Glomerular visceral epithelial cell (primary cell): ENCODE measurements around the gene TPRN.

Source experiments
- DNase-seq: peaks from one replicate; pipeline ENCODE4 v3.0.0-alpha.2; 2016; ENCODE audit errors: extremely low spot score

The TPRN gene

DNA sequence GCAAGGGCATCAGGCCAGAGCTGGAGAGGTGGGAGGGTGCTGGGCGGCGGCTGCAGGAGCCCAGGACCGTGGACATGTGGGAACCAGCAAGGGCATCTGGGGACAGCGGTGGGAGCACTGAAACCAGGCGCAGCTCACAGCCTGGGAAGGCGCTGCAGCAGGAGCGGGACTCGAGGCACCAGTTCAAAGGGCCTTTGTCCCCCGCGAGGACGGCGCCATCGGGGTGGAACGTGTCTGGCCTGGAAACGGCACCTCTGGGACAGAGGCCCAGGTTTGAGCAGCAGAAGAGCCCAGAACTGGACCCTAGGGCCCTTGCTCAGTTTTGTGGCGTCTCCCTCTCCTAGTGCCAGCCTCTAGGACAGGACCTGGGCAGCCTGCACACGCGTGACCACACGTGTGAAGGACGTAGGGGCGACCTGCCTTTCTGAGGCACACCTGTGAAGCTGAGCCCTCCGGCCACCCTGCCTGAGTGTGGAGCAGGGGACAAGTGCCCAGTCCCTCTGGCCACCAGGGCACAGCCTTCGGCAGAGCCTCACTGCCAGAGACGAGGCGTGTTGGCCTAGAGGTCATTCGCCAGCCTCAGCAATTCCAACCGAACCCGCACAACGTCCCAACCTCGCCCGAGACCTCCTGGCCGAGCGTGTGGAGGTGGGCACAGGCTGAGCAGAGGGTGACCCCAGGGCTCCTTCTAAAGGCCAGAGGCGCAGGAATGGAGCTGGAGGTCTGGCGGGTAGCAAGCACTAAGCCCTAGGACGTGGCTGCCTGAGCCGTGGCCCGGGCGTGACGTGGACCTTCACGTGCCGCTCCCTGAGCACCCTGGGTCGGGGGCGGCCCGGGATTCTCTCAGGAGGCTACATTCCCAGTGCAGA is 26.5 kb downstream of the TPRN start:
- DNase-seq = no peak

DNA sequence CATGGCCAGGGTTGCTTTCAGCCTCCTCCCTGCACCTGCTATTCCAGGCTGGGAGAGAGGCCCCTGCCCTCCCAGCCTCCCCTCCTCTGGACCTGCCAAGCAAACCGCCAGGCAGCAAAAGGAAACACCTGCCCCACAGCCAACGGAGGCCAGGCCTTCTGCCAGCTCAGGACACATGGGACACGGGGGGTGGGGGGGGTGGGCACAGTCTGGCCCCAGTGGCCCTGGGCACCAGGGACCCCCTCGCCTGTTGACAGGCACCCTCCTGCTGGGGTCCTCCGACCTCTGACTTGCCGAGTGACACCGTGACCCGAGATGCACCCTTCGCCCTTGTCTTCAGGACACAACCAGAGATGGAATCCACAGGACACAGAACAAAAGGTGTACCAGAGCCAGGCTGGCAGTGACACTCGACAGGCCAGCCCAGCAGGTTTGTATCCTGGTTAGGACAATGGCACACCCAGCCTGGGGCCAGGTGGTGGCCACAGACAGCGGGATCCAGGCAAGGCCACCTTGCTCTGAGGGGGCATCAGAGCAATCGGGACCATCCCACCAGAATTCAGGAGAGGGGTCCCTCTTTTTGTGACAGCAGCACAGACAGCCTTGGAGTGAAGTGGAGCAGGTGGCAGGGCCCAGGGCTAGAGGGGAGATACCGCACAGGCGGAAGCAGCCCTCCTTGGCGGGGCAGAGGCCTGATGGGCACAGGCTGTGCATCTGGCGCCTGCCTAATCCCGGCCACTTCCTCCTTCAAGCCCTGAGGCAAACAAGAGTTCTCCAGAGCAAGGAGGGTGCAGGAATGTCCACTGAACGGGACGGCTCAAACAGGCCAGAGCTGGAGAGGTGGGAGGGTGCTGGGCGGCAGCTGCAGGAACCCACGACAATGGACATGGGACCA is 27.4 kb downstream of the TPRN start:
- DNase-seq = no peak

DNA sequence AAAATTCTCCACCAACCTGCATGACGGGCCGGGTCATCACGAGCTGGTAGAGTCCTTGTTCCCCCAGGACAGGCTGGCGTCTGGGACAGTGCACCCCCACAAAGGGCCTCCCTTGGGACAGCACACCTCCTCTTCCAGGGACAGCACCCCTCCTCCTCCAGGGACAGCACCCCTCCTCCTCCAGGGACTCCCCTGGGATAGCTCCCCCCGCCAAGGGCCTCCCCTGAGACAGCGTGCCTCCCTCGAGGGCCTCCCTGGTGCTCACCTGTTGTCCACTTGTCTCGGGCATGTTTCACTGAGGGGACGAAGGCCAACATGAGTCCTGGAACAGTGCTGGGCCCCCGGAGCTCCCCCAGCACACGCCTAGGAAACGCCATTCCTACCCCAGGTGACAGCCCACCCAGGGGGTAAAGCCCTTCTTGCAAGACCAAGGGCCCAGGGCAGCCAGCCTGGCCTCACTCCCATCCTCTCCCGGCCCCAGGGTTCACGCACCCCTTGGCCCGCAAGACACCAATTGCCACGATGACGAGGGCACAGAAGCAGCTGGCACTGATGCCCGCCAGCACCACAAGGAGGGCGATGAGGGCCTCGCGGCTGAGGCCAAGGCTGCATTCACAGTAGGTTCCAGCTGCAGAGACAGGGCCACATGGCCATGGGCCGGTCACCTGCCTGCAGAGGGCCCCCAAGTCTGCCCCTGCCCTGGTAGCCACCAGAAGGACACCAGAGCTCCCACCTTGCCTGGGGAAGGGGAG is 29.2 kb downstream of the TPRN start:
- no peak for DNase-seq

DNA sequence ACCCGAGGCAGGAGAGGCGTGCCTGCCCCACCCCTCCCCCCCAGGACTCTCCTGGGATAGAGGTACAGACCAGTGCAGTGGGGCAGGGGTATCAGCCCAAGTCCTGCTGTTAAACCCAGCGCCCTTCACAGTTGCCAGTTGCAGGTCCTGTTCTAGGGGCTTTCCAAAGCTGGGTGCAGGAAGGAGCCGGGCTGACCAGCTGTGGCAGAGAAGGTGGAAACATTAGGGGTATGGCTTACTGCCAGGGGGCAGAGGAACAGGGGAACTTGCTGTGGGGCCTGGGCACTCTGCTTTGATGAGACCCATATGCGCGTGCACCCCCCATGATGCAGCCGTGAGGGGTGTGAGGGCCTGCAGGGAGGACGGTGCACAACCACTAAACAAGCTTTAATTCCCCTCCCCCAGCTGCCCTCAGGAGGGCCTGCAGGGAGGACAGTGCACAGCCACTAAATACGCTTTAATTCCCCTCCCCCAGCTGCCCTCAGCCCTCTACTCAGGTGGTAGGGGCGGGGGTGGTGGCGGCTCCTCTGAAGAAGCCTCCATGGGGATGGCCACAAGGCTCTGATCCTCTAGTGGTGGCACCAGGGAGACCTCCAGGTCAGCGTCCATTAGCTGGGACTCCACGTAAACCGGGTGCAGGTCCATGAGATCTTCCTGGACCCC is 29.9 kb downstream of the TPRN start:
- DNase-seq = no peak

DNA sequence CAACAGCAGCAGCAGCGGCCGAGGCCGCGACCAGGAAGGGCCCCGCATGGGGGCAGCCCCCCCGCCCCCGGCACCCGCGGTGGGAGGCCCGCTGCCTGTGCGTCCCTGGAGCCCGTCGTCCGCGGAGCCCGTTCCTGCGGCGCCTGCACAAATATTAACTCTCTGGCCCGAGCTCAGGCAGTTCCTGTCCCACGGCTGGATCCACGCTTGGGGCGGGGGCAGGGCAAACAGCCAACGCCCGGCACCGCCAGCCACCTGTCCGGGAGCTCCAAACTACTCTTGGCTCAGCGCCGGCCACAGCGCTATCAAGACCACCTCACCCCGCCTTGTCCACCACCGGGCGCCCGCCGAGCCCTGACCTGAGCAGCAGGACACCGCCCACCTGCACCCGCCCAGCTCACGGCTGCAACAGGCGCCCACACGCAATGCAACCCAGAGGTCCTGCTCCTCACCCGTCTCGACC is 30.6 kb downstream of the TPRN start, which contains the start of gene LRRC26:
TSS of gene LRRC26 (minus strand) at position 156 of the 463 bp plus-strand sequence. CDS start at position 48, 108 bp downstream.
- no peak for DNase-seq

DNA sequence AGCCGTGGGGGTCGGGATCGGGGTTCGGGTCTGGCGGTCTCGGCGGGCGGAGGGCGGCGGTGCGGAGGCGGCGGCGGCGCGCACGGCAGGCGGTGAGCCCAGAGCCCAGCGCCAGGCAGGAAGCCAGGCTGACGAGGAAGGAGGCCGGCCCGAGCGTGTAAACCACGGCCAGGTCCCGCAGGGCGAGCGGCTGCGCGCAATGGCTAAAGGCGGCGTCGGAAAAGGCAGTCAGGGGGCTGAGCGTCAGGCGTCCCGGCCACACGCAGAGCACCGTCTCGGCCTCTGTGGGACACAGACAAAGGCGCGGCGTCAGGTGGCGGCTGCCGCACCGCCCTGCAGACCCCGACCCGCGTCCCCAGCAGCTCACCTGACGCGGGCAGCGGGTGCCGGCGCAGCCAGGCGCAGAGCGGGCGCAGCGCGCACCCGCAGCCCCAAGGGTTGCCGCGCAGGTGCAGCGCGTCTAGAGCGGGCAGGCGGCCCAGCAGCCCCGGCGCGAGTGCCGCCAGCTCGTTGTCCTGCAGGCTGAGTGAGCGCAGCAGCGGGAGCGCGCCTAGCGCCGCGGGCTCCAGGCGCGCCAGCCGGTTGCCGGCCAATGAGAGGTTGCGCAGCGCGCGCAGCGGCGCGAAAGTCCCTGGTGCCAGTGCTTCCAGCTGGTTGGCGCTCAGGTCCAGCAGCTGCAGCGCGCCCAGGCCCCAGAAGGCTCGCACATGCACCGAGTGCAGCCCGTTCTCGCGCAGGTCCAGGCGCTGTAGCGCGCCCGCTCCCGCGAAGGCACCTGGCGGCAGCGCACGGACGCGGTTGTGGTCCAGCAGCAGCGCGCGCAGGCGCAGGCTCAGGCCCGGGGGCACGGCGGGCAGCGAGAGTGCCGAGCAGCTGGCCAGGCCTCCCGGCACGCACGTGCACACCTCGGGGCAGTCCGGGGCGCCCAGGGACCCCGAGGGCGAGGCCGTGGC is 31.4 kb downstream of the TPRN start:
- DNase-seq = peak; percentile 45

DNA sequence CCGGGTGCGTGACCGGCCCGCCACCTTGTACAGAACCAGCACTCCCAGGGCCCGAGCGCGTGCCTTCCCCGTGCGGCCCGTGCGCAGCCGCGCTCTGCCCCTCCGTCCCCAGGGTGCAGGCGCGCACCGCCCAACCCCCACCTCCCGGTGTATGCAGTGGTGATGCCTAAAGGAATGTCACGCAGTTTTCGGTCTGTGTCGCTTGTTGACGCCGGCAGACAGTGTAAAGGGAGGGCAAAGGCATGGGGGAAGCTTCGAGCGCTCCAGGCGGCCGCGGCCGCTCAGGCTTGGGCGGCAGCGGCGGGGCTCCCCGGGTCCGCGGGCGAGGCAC is 32.0 kb downstream of the TPRN start:
- no peak for DNase-seq

DNA sequence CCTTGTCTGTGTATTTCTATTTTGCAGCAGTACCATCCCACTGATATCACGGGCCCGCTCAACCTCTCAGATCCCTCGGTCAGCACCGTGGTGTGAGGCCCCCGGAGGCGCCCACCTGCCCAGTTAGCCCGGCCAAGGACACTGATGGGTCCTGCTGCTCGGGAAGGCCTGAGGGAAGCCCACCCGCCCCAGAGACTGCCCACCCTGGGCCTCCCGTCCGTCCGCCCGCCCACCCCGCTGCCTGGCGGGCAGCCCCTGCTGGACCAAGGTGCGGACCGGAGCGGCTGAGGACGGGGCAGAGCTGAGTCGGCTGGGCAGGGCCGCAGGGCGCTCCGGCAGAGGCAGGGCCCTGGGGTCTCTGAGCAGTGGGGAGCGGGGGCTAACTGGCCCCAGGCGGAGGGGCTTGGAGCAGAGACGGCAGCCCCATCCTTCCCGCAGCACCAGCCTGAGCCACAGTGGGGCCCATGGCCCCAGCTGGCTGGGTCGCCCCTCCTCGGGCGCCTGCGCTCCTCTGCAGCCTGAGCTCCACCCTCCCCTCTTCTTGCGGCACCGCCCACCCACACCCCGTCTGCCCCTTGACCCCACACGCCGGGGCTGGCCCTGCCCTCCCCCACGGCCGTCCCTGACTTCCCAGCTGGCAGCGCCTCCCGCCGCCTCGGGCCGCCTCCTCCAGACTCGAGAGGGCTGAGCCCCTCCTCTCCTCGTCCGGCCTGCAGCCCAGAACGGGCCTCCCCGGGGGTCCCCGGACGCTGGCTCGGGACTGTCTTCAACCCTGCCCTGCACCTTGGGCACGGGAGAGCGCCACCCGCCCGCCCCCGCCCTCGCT is 32.6 kb downstream of the TPRN start:
- no peak for DNase-seq

DNA sequence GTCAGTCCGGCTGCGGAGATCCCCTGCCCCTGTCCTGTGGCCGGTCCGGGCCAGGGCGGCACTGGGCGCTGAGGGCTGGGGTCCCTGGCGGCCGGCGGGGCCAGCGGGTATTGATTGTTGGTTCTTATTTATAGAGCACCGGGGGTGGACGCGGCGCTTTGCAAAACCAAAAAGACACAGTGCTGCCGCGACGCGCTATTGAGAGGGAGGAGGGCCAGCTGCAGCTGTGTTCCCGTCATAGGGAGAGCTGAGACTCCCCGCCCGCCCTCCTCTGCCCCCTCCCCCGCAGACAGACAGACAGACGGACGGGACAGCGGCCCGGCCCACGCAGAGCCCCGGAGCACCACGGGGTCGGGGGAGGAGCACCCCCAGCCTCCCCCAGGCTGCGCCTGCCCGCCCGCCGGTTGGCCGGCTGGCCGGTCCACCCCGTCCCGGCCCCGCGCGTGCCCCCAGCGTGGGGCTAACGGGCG is 33.2 kb downstream of the TPRN start:
- no peak for DNase-seq

DNA sequence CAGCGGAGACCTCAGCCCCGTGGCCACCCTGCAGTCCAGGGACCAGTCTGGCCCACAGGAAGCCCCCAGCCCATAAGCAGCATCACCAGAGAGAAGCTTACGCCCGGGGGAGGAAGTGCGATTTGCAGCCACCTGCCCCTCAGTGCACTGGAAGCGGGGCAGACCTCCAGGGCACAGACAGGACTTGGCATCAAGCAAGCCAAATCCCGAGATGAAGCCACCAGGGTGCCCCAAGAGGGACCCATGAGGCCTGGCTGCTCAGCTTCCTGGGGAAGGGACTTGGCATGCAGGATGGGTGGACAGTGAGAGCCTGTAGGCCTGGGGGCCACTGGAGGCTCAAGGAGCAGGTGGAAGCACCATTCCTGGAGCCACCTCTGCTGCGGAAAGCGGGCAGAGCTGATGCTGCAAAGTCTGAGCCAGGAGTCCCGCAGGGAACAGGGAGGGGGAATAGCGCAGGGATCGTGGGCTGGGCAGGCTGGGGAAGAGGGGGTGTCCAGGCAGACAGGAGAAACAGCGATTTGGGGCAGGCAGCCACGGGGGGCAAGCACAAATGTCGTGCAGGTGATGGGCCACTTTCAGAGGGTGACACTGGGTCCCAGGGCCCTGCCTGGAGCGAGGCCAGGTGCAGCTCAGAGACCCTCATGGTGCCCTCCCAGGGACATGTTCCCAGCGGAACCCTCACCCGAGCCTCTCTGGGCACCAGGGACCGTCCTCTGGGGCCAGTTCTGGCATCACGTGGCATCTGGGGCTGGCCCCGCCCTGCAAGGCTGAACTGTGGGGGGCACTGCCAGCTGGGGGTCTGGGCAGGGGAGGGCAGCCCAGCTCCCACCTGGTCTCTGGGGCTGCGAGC is 33.9 kb downstream of the TPRN start:
- DNase-seq = no peak

DNA sequence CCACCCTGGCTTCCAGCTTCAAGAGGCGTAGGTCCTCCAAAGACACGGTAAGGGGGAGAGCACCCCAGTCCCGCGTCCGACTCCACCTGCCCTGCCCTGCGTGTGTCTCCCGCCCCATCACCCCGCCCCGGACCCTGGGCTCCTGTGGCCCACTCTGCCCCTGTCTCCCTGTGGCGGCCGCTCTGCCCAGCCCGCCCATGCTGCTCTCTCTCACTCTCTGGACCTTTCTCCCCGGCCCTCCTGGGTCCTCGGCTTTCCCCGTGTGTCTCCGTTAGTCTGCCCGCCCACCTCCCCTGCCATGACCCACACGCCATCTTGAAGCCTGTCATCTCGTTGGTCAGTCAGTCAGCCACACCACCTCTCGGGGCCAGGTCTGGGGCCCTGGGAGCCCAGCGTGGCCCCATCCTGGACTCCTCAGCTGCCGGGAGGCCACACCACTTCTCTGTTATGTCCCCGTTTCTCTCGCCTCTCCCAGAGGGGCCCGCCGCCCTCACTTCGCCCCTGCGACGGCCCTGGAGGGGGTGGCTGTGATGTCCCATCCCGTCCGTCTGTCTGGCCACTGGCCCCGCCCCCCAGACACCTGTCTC is 35.2 kb downstream of the TPRN start:
- no peak for DNase-seq

DNA sequence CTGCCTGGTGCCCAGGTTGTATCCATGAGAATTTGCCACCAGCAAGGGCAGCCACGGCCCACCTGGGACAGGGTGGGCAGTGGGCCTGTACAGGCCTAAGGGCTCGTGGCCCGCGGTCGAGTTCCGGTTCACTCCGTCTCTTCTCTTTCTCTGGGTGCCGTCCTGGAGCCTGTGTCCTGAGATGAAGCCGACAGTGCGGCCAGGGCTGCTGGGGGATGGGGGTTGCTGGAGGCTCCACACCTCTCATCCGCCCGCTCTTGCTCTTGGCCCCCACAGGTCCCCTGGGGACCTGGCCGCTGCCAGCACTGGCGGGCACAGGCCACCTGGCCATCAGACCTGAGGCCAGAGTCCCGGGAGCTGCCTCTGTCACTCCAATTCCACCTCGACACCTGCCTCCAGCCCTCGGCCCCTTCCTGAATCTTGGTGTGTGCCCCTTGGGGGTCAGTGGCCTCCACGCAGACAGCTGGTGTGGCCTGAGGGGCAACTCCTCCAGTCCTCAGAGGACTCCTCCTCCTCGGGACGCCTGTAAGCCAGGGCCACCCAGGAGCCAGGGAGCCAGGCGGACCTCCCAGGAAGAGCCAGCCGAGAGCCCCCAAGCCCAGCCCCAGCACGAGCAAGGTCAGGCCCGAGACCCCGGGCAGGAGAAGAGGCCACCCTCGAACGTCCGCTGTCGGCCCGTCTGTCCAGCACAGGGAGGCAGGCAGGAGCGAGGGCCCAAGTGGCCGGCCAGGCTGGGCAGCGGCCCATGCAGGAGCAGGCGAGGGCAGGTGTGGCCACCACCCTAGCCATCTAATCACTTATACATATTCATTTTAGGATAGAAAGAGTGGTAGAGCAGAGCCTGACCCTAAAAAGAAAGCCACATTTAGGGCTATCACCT is 35.9 kb downstream of the TPRN start:
- no peak for DNase-seq

DNA sequence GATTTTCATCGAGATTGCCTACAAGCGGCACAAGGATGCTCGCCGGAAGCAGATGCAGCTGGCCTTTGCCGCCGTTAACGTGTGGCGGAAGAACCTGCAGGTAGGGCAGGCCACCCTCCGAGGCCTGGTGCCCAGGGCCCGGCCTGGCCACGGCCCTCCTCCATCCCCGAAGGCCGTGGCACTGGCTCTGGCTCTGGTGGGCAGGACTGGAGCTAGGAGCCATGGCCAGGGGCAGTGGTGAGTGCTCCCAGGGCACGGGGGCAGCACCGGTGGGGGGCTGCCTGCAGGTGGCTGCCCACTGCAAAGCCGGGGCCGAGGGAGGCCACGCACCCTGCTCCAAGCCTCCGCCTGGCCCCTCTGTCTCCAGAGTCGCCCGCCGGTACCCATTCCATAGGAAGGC is 36.7 kb downstream of the TPRN start:
- DNase-seq = no peak

DNA sequence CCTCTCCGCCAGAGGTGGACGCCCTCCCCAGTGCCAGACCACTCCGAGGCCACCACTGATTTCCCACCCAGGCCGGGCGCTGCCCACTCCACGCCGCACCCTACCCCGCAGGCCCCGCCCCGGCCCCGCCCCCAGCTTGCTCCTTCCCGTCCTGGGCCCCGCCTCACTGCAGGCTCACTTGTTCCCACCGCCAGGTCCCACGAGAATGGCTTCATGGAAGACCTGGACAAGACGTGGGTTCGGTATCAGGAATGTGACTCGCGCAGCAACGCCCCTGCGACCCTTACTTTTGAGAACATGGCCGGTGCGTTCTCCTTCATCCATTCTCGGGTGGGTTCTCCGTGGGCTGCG is 37.2 kb downstream of the TPRN start:
- DNase-seq = no peak

DNA sequence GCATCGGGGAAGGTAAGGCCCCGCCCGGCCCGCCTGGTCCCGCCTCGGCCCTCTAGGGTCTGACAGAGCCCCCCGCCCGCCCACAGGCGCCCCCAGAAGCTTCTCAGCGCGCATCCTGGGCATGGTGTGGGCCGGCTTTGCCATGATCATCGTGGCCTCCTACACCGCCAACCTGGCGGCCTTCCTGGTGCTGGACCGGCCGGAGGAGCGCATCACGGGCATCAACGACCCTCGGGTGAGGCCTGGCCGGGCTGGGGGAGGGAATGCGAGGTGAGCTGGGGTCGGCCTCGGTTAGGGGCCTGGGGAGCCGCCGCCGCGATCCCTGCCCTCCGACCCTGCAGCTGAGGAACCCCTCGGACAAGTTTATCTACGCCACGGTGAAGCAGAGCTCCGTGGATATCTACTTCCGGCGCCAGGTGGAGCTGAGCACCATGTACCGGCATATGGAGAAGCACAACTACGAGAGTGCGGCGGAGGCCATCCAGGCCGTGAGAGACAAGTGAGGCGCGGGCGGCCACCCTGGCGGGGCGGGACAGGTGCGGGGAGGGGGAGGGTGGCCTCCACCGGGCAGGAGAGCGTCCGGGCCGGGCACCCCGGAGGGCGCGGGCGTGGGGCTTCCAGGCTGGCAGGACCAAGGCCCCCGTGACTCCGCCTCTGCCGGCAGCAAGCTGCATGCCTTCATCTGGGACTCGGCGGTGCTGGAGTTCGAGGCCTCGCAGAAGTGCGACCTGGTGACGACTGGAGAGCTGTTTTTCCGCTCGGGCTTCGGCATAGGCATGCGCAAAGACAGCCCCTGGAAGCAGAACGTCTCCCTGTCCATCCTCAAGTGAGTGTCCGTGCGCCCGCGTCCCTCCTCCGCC is 37.8 kb downstream of the TPRN start:
- no peak for DNase-seq
